MCF 10A (cell line): Measurements from ENCODE around the gene MED13. TPM values are rescaled to one million over a fixed set of nuclear protein-coding genes. Genes with fewer than 3 reads are reported as not detected.
"Not testable (repeated sequence)": the region's sequence is repeated elsewhere in the genome, so short reads cannot be mapped to it uniquely, and the experiment has no call there.

Experiments used
- BruUV-seq: library from RNA; stranded (reverse); fragments of 400-500 nt; replicated peaks from 2 replicates; lab custom pipeline; 2021; lab: Mats Ljungman, UMichigan
- CTCF ChIA-PET: fragments of 300-600 bp; sonication (Branson Sonifier 250); formaldehyde crosslinking; extraction: SDS; loops from one replicate; lab custom pipeline; 2021; ENCODE audit warnings: antibody characterized with exemption, inconsistent platforms; lab: Yijun Ruan, JAX
- POLR2A ChIA-PET: fragments of 300-600, 350-650 bp; sonication (Branson Sonifier 250); formaldehyde crosslinking; extraction: SDS; loops from one replicate; lab custom pipeline; 2020; ENCODE audit warnings: antibody characterized with exemption, inconsistent platforms; lab: Yijun Ruan, JAX
- DNase-seq: peaks from one replicate; pipeline ENCODE4 v3.0.0-alpha.2; 2018; ENCODE audit not compliant: unreplicated experiment
- H3K27ac Mint-ChIP-seq: one replicate; pipeline ENCODE4 v1.8.0; 2022; ENCODE audit warnings: mild to moderate bottlenecking, low read depth, mixed read lengths; ENCODE audit not compliant: unreplicated experiment
- H3K27me3 Mint-ChIP-seq: one replicate; pipeline ENCODE4 v1.8.0; 2022; ENCODE audit warnings: mixed read lengths; ENCODE audit not compliant: insufficient read depth, unreplicated experiment
- H3K36me3 Mint-ChIP-seq: one replicate; pipeline ENCODE4 v1.8.0; 2022; ENCODE audit warnings: mild to moderate bottlenecking, moderate library complexity, mixed read lengths; ENCODE audit not compliant: insufficient read depth, unreplicated experiment
- H3K4me1 Mint-ChIP-seq: one replicate; pipeline ENCODE4 v1.8.0; 2022; ENCODE audit warnings: mixed read lengths; ENCODE audit not compliant: insufficient read depth, unreplicated experiment
- H3K4me3 Mint-ChIP-seq: one replicate; pipeline ENCODE4 v1.8.0; 2022; ENCODE audit warnings: mild to moderate bottlenecking, moderate library complexity, mixed read lengths; ENCODE audit not compliant: unreplicated experiment
- H3K9me3 Mint-ChIP-seq: one replicate; pipeline ENCODE4 v1.8.0; 2022; ENCODE audit warnings: mixed read lengths; ENCODE audit not compliant: unreplicated experiment
- CTCF ChIP-seq: fragments of 200-600 bp; IDR thresholded peaks from one replicate; pipeline ENCODE4 v1.8.0; 2022; ENCODE audit warnings: antibody characterized with exemption, mild to moderate bottlenecking; ENCODE audit not compliant: unreplicated experiment
- intact Hi-C: fragments of 100-400 bp; cut with micrococcal nuclease; formaldehyde crosslinking; loops from 2 replicates; pipeline ENCODE4 v1.14.1; 2022
- total RNA-seq: library from RNA; stranded (reverse); gene quantifications from 2 replicates; pipeline ENCODE4 v1.2.3, GENCODE V29; 2022

Gene MED13
- total RNA-seq, 1 experiment from 2014 or later = 58.7 TPM

GRCh38 chr17:61895391-61895790 lies 169.7 kb downstream of the MED13 start:
- no peak for DNase-seq
- intact Hi-C loops = no loop called here
- ChIA-PET POLR2A (no interaction called here), CTCF (interaction anchor here (0.5 kb wide), 1 partner anchor 292 kb away, joined by 3 read pairs; no protein-coding TSS in a partner anchor)
- no peak for TF ChIP-seq CTCF
- no TSS peak for BruUV-seq
- no peak overlapping the region for H3K4me3 Mint-ChIP-seq
- no peaks in the 10 kb centered on the region for H3K4me1 Mint-ChIP-seq
- H3K36me3 Mint-ChIP-seq = peaks cover 55% of the 10 kb centered on the region
- H3K27me3 Mint-ChIP-seq = no peaks in the 10 kb centered on the region
- no peak overlapping the region for H3K27ac Mint-ChIP-seq
- H3K9me3 Mint-ChIP-seq = no peaks in the 10 kb centered on the region

- H3K4me1 Mint-ChIP-seq, DNase-seq, POLR2A ChIA-PET, intact Hi-C loops, H3K4me3 Mint-ChIP-seq, BruUV-seq, H3K27ac Mint-ChIP-seq, H3K9me3 Mint-ChIP-seq, CTCF ChIA-PET, H3K27me3 Mint-ChIP-seq: not testable (repeated sequence)
- peaks cover 59% of the 10 kb centered on the region for H3K36me3 Mint-ChIP-seq
These were observed 170.8 kb downstream of the MED13 start for GRCh38 chr17:61894310-61894709.

Other genes with a start within 250 kb of the MED13 start
- gene BRIP1, start 201.8 kb downstream of the MED13 start, total RNA-seq = 3.4 and 4.7 TPM in 2 replicates
- 11.8 and 19.2 TPM in 2 replicates for gene INTS2, start 137.3 kb downstream of the MED13 start, total RNA-seq